SK-N-SH (cell line): Measurements from ENCODE around the gene TBC1D30. TPM values are rescaled to one million over a fixed set of nuclear protein-coding genes. Genes with fewer than 3 reads are reported as not detected.

Experiments
- CTCF ChIA-PET: fragments of 300-600, 350-600 bp; formaldehyde crosslinking; extraction: SDS; loops from one replicate; lab custom pipeline; 2021; lab: Yijun Ruan, JAX
- POLR2A ChIA-PET: fragments of 350-600 bp; sonication (Branson Sonifier 250); formaldehyde crosslinking; extraction: SDS; loops from one replicate; lab custom pipeline; 2020; ENCODE audit warnings: antibody characterized with exemption, inconsistent platforms; lab: Yijun Ruan, JAX
- DNase-seq: peaks from one replicate; pipeline ENCODE4 v3.0.0; 2012
- H2AFZ ChIP-seq: fragments of 200-600 bp; sonication (generic); 2 replicates; pipeline ENCODE4 v1.8.1; 2016; ENCODE audit warnings: antibody characterized with exemption, mild to moderate bottlenecking, low read depth
- H3F3A ChIP-seq: fragments of 200-600 bp; sonication (generic); replicated peaks from 2 replicates; pipeline ENCODE3; 2016; ENCODE audit warnings: antibody characterized with exemption, mild to moderate bottlenecking; ENCODE audit not compliant: insufficient read depth
- H3K27ac ChIP-seq, 2 experiments: fragments of 200-500 bp in 1 of 2; fragments of 200-600 bp in 1 of 2; sonication (Bioruptor generic) in 1 of 2; sonication (generic), shearing (Covaris generic) in 1 of 2; 2 replicates each; pipeline versions ENCODE4 v1.5.1 to v1.6.1; 2014 to 2016; ENCODE audit warnings: low read depth in 2 of 2, inconsistent platforms in 1 of 2, low read length in 1 of 2, mild to moderate bottlenecking in 1 of 2, mixed read lengths in 1 of 2
- H3K27me3 ChIP-seq: fragments of 200-600 bp; sonication (generic), shearing (Covaris generic); 2 replicates; pipeline ENCODE4 v1.6.1; 2016; ENCODE audit warnings: mixed run types; ENCODE audit not compliant: insufficient read depth
- H3K36me3 ChIP-seq, 2 experiments: fragments of 200-500 bp in 1 of 2; fragments of 200-600 bp in 1 of 2; sonication (Bioruptor generic) in 1 of 2; sonication (generic) in 1 of 2; replicated peaks in 1 of 2; 2 replicates each; pipeline versions ENCODE3 to v1.5.1; 2014 to 2016; ENCODE audit warnings: low read length in 1 of 2, mild to moderate bottlenecking in 1 of 2; ENCODE audit not compliant: insufficient read depth in 2 of 2, control insufficient read depth in 1 of 2
- H3K4me1 ChIP-seq, 2 experiments: fragments of 200-500 bp in 1 of 2; fragments of 200-600 bp in 1 of 2; sonication (Bioruptor generic) in 1 of 2; sonication (generic), shearing (Covaris generic) in 1 of 2; 2 replicates each; pipeline versions ENCODE4 v1.5.1 to v1.6.1; 2014 to 2016; ENCODE audit warnings: low read depth in 1 of 2, low read length in 1 of 2, mixed run types in 1 of 2; ENCODE audit not compliant: insufficient read depth in 2 of 2, control insufficient read depth in 1 of 2
- H3K4me2 ChIP-seq: fragments of 200-600 bp; sonication (generic), shearing (Covaris generic); 2 replicates; pipeline ENCODE4 v1.6.1; 2017; ENCODE audit warnings: mixed run types
- H3K4me3 ChIP-seq, 2 experiments: fragments of 200-500 bp in 1 of 2; fragments of 200-600 bp in 1 of 2; sonication (Bioruptor generic) in 1 of 2; sonication (generic), shearing (Covaris generic) in 1 of 2; 2 replicates each; pipeline versions ENCODE4 v1.5.1 to v1.8.1; 2014 to 2016; ENCODE audit warnings: low read depth in 2 of 2, inconsistent platforms in 1 of 2, low read length in 1 of 2, mild to moderate bottlenecking in 1 of 2, mixed read lengths in 1 of 2, moderate library complexity in 1 of 2
- H3K79me2 ChIP-seq: fragments of 200-600 bp; sonication (generic); 2 replicates; pipeline ENCODE4 v1.8.1; 2017; ENCODE audit warnings: mild to moderate bottlenecking; ENCODE audit not compliant: insufficient read depth
- H3K9ac ChIP-seq: fragments of 200-600 bp; sonication (generic); 2 replicates; pipeline ENCODE4 v1.6.1; 2017; ENCODE audit warnings: mixed run types
- H3K9me2 ChIP-seq: fragments of 200-600 bp; sonication (generic); 2 replicates; pipeline ENCODE4 v1.6.1; 2017; ENCODE audit warnings: mixed run types
- H3K9me3 ChIP-seq: fragments of 200-600 bp; sonication (generic); 2 replicates; pipeline ENCODE4 v1.6.1; 2017; ENCODE audit warnings: mixed run types, mild to moderate bottlenecking, moderate library complexity
- H4K20me1 ChIP-seq: fragments of 200-600 bp; sonication (generic); 2 replicates; pipeline ENCODE4 v1.6.1; 2017; ENCODE audit warnings: mild to moderate bottlenecking, mixed run types; ENCODE audit not compliant: insufficient read depth
- CHD2 ChIP-seq: fragments of 150-350 bp; IDR thresholded peaks from 2 replicates; pipeline ENCODE4 v1.6.1; 2018; ENCODE audit warnings: low read length; ENCODE audit not compliant: partially characterized antibody
- EP300 ChIP-seq, 2 experiments: IDR thresholded peaks; 2 replicates each; pipeline versions ENCODE4 v1.4.0 to v1.6.1; 2012; ENCODE audit warnings: borderline replicate concordance in 1 of 2, low read depth in 1 of 2, low read length in 1 of 2
- EZH2phosphoT487 ChIP-seq: fragments of 200-600 bp; sonication (generic); IDR thresholded peaks from 2 replicates; pipeline ENCODE4 v1.6.1; 2017; ENCODE audit warnings: low read depth, mixed run types, mild to moderate bottlenecking, antibody characterized with exemption, moderate library complexity, borderline replicate concordance
- FOSL2 ChIP-seq: IDR thresholded peaks from 2 replicates; pipeline ENCODE4 v1.4.0; 2012; ENCODE audit warnings: low read depth, mild to moderate bottlenecking, moderate library complexity, borderline replicate concordance
- FOXJ3 ChIP-seq: sonication (generic); formaldehyde crosslinking; IDR thresholded peaks from 2 replicates; pipeline ENCODE4 v1.5.1; 2020; ENCODE audit warnings: mild to moderate bottlenecking, missing genetic modification reagents
- GATA2 ChIP-seq: sonication (generic); formaldehyde crosslinking; IDR thresholded peaks from 2 replicates; pipeline ENCODE4 v1.5.0; 2020; ENCODE audit warnings: mild to moderate bottlenecking, missing genetic modification reagents
- MEF2A ChIP-seq: IDR thresholded peaks from 2 replicates; pipeline ENCODE4 v1.4.0; 2012; ENCODE audit warnings: low read depth, borderline replicate concordance
- MXI1 ChIP-seq: IDR thresholded peaks from 2 replicates; pipeline ENCODE4 v1.6.1; 2012; ENCODE audit warnings: mild to moderate bottlenecking, low read depth, low read length, improper control_type of control experiment
- NFIC ChIP-seq: IDR thresholded peaks from 2 replicates; pipeline ENCODE4 v1.4.0; 2012; ENCODE audit warnings: borderline replicate concordance
- NRF1 ChIP-seq: IDR thresholded peaks from 2 replicates; pipeline ENCODE4 v1.6.1; 2012; ENCODE audit warnings: low read depth, mild to moderate bottlenecking, low read length
- POLR2AphosphoS5 ChIP-seq: IDR thresholded peaks from 2 replicates; pipeline ENCODE4 v1.6.1; 2012; ENCODE audit warnings: low read depth, low read length
- RCOR1 ChIP-seq: fragments of 150-350 bp; IDR thresholded peaks from 2 replicates; pipeline ENCODE4 v1.6.1; 2017; ENCODE audit warnings: antibody characterized with exemption, low read length
- SMC3 ChIP-seq: IDR thresholded peaks from 2 replicates; pipeline ENCODE4 v1.6.1; 2012; ENCODE audit warnings: low read depth, low read length, improper control_type of control experiment
- TCF12 ChIP-seq: IDR thresholded peaks from 2 replicates; pipeline ENCODE4 v1.4.0; 2012
- YY1 ChIP-seq: IDR thresholded peaks from 2 replicates; pipeline ENCODE4 v1.4.0; 2012; ENCODE audit warnings: low read depth, mild to moderate bottlenecking
- WGBS: methylation state at CpG from one replicate; pipeline ENCODE4 v1.1.6; 2017; ENCODE audit warnings: low lambda C conversion rate; 5-methylcytosine and 5-hydroxymethylcytosine counted together
- polyA plus RNA-seq, 3 experiments: library from polyadenylated mRNA; depleted of rRNA; stranded (reverse); fragments of >200 nt; gene quantifications; 2 replicates each; pipeline ENCODE4 v1.2.3, GENCODE V29; 2012
- TF ChIP-seq, protein P1 (sequence below): IDR thresholded peaks from 2 replicates; pipeline ENCODE4 v1.4.0; 2012; ENCODE audit warnings: low read depth, borderline replicate concordance
- TF ChIP-seq, protein P2 (sequence below): IDR thresholded peaks from 2 replicates; pipeline ENCODE4 v1.6.1; 2012; ENCODE audit warnings: mild to moderate bottlenecking, low read depth, low read length, moderate library complexity
- TF ChIP-seq, protein P3 (sequence below): fragments of 200-600 bp; sonication (generic); IDR thresholded peaks from 2 replicates; pipeline ENCODE4 v1.6.1; 2017; ENCODE audit warnings: antibody characterized with exemption, mild to moderate bottlenecking, moderate library complexity
- TF ChIP-seq, protein P4 (sequence below): fragments of 150-350 bp; IDR thresholded peaks from 2 replicates; pipeline ENCODE4 v1.6.1; 2017; ENCODE audit warnings: antibody characterized with exemption, low read length, low read depth, borderline replicate concordance
- TF ChIP-seq, protein P5 (sequence below): IDR thresholded peaks from 2 replicates; pipeline ENCODE4 v1.4.0; 2012; ENCODE audit warnings: low read depth

Gene TBC1D30
- polyA plus RNA-seq, 1 of the 3 experiments (the other 2 are of a cell fraction) = 0.23 TPM

DNA sequence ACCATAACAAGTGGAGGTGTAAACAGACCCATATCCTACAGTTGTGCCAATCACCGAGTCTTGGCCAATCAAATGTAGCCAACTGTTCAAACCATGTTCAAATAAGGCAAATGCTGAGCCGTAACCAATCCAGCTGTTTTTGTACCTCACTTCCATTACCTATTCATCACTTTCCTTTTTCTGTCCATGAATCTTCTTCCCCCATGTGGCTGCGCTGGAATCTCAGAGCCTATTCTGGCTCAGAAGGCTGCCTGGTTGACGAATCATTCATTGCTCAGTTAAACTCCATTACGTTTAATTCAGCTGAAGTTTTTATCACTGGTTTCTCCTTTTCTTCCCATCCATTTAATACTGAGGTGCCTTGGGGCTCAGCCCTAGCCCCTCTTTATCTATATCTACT, 71.1 kb downstream of the TBC1D30 start:
- TF ChIP-seq, protein P1, sequence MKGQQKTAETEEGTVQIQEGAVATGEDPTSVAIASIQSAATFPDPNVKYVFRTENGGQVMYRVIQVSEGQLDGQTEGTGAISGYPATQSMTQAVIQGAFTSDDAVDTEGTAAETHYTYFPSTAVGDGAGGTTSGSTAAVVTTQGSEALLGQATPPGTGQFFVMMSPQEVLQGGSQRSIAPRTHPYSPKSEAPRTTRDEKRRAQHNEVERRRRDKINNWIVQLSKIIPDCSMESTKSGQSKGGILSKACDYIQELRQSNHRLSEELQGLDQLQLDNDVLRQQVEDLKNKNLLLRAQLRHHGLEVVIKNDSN = no peak
- TF ChIP-seq YY1 = no peak
- no peak for TF ChIP-seq GATA2 (CRISPR knock-in tag)
- no peak for TF ChIP-seq TCF12
- no peak for TF ChIP-seq EP300 (IDR thresholded peaks at IDR 0.05; ENCODE audit: borderline replicate concordance in 1 of 2, low read depth in 1 of 2, low read length in 1 of 2)
- TF ChIP-seq CHD2 = no peak
- no peak for TF ChIP-seq RCOR1
- no peak for TF ChIP-seq POLR2AphosphoS5
- Histone ChIP-seq H4K20me1 (no peaks in the 10 kb centered on the region), H3K27ac (no peak overlapping the region), H3K9ac (no peak overlapping the region), H3K4me2 (no peak overlapping the region; the same call in 1 of the 2 replicates), H3K27me3 (0 out of 2 replicates have a peak, but pooled peaks cover 8% of the 10 kb centered on the region), H3K36me3 (no peaks in the 10 kb centered on the region), H2AFZ (no peak overlapping the region), H3K79me2 (no peaks in the 10 kb centered on the region), H3K4me1 (no peaks in the 10 kb centered on the region; a peak in 1 of 4 replicates), H3K9me3 (no peaks in the 10 kb centered on the region), H3F3A (peaks cover 15% of the 10 kb centered on the region), H3K9me2 (no peaks in the 10 kb centered on the region), H3K4me3 (no peak overlapping the region)
- WGBS = 53% methylated on average over 5 of the region's 5 CpGs
- no peak for DNase-seq
- ChIA-PET CTCF (interaction anchor here (1.0 to 3.6 kb wide), 3 partner anchors 211 to 336 kb away, joined by 4 to 21 read pairs (median 11); no protein-coding TSS in a partner anchor), POLR2A (no interaction called here)

DNA sequence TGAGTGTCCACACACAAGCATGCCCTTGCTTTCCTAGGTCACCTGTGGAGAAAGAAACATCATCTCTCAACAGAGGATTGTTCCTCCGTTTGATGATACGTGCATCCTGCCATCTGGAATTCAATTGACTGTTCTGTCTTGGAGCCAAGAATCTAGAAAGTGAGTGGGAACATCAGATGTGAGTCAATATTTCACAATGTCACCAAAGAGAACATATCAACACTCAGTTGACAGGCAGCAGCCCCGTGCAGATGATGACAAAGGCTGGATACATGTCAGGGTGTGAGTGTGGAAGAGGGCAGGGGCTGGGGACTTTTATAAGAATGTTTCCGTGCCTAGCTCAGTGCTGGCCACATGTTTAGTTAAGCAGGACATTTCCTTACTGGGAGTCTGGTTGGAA, 76.1 kb downstream of the TBC1D30 start:
- no peaks in the 10 kb centered on the region for H4K20me1 ChIP-seq
- no peak overlapping the region for H3K4me2 ChIP-seq
- H3K79me2 ChIP-seq = no peaks in the 10 kb centered on the region
- H2AFZ ChIP-seq = no peak overlapping the region
- H3K27ac ChIP-seq = no peak overlapping the region
- ChIA-PET CTCF (interaction anchor here (2.1 to 2.2 kb wide), 2 partner anchors 10 to 222 kb away, joined by 5 to 8 read pairs; no protein-coding TSS in a partner anchor), POLR2A (no interaction called here)
- H3F3A ChIP-seq = no peaks in the 10 kb centered on the region
- WGBS = 25% methylated on average over 4 of the region's 4 CpGs
- H3K4me3 ChIP-seq = no peak overlapping the region
- no peaks in the 10 kb centered on the region for H3K9me2 ChIP-seq
- H3K36me3 ChIP-seq = no peaks in the 10 kb centered on the region
- no peak for DNase-seq
- H3K9me3 ChIP-seq = no peaks in the 10 kb centered on the region
- H3K9ac ChIP-seq = no peak overlapping the region
- H3K27me3 ChIP-seq = peaks cover 8% of the 10 kb centered on the region; the same call in 1 of the 2 replicates
- no peaks in the 10 kb centered on the region for H3K4me1 ChIP-seq
- no peak for TF ChIP-seq POLR2AphosphoS5
- TF ChIP-seq NRF1 = no peak
- TF ChIP-seq RCOR1 = no peak
- TF ChIP-seq, protein P2, sequence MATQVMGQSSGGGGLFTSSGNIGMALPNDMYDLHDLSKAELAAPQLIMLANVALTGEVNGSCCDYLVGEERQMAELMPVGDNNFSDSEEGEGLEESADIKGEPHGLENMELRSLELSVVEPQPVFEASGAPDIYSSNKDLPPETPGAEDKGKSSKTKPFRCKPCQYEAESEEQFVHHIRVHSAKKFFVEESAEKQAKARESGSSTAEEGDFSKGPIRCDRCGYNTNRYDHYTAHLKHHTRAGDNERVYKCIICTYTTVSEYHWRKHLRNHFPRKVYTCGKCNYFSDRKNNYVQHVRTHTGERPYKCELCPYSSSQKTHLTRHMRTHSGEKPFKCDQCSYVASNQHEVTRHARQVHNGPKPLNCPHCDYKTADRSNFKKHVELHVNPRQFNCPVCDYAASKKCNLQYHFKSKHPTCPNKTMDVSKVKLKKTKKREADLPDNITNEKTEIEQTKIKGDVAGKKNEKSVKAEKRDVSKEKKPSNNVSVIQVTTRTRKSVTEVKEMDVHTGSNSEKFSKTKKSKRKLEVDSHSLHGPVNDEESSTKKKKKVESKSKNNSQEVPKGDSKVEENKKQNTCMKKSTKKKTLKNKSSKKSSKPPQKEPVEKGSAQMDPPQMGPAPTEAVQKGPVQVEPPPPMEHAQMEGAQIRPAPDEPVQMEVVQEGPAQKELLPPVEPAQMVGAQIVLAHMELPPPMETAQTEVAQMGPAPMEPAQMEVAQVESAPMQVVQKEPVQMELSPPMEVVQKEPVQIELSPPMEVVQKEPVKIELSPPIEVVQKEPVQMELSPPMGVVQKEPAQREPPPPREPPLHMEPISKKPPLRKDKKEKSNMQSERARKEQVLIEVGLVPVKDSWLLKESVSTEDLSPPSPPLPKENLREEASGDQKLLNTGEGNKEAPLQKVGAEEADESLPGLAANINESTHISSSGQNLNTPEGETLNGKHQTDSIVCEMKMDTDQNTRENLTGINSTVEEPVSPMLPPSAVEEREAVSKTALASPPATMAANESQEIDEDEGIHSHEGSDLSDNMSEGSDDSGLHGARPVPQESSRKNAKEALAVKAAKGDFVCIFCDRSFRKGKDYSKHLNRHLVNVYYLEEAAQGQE = no peak
- TF ChIP-seq MEF2A = no peak
- no peak for TF ChIP-seq TCF12
- no peak for TF ChIP-seq MXI1
- no peak for TF ChIP-seq EZH2phosphoT487
- TF ChIP-seq FOXJ3 = no peak
- TF ChIP-seq, protein P3, sequence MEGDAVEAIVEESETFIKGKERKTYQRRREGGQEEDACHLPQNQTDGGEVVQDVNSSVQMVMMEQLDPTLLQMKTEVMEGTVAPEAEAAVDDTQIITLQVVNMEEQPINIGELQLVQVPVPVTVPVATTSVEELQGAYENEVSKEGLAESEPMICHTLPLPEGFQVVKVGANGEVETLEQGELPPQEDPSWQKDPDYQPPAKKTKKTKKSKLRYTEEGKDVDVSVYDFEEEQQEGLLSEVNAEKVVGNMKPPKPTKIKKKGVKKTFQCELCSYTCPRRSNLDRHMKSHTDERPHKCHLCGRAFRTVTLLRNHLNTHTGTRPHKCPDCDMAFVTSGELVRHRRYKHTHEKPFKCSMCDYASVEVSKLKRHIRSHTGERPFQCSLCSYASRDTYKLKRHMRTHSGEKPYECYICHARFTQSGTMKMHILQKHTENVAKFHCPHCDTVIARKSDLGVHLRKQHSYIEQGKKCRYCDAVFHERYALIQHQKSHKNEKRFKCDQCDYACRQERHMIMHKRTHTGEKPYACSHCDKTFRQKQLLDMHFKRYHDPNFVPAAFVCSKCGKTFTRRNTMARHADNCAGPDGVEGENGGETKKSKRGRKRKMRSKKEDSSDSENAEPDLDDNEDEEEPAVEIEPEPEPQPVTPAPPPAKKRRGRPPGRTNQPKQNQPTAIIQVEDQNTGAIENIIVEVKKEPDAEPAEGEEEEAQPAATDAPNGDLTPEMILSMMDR = no peak
- no peak for TF ChIP-seq NFIC
- TF ChIP-seq EP300 (IDR thresholded peaks at IDR 0.05; ENCODE audit: borderline replicate concordance in 1 of 2, low read depth in 1 of 2, low read length in 1 of 2) = no peak
- no peak for TF ChIP-seq FOSL2
- TF ChIP-seq, protein P4, sequence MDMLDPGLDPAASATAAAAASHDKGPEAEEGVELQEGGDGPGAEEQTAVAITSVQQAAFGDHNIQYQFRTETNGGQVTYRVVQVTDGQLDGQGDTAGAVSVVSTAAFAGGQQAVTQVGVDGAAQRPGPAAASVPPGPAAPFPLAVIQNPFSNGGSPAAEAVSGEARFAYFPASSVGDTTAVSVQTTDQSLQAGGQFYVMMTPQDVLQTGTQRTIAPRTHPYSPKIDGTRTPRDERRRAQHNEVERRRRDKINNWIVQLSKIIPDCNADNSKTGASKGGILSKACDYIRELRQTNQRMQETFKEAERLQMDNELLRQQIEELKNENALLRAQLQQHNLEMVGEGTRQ = no peak
- TF ChIP-seq SMC3 = no peak
- TF ChIP-seq, protein P5, sequence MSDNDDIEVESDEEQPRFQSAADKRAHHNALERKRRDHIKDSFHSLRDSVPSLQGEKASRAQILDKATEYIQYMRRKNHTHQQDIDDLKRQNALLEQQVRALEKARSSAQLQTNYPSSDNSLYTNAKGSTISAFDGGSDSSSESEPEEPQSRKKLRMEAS = no peak
